SIG-M5 treated with dmso at 0.1 percent for 504 hours (cell line): ENCODE measurements around the gene ATP1B1.

Source experiments
- DNase-seq: peaks from one replicate; lab custom pipeline; 2025; ENCODE audit not compliant: unreplicated experiment; lab: John Stamatoyannopoulos, UW

Gene ATP1B1

DNA sequence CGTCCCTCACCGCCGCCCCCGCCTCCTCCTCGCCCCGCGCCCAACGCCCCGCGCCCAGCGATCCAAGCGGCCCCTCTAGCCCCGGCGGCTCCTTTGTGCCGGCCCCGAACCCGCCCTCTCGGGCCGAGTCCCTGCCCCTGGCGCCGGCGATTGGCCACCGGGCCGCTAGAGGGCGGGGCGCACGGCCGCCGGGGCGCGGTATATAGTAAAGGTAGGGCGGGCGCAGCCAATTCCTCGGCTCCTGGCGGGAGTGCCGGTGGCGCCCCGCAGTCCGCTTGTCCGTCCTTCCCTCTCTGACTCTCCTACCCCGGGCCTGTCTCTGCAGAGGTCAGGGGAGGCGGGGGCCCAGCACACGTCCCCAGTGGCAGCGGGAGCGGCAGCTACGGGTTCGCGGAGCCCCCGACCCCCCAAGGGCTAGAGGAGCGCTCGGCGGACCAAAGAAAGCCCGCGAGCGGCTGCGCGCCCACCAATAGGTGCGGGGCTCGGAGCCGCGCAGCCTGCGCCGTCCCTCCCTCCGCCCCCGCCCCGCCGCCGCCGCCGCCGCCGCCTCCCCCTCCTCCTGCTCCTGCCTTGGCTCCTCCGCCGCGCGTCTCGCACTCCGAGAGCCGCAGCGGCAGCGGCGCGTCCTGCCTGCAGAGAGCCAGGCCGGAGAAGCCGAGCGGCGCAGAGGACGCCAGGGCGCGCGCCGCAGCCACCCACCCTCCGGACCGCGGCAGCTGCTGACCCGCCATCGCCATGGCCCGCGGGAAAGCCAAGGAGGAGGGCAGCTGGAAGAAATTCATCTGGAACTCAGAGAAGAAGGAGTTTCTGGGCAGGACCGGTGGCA, at the start of gene ATP1B1:
TSS of gene ATP1B1 (plus strand) at position 596 of the 826 bp plus-strand sequence. CDS start at position 736, 140 bp downstream.
- peak; percentile 78 for DNase-seq

DNA sequence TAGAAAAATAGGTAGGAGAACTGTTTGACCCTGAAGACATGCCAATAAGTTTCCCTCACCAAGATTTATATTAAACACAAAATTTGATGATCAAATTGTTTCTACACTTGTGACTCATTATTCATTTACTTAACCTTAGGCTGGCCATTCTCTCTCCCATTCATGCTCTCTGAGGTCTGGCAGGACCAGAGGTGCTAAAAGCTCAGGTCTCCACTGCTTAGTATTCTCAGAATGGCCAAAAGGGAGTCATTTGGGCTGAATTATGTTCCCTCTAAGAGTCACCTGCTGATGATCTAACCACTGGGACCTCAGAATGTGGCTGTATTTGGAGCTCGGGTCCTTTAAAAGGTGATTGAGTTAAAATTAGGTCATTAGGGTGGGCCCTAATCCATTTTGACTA, 47.1 kb upstream of the ATP1B1 start:
- DNase-seq: no peak

DNA sequence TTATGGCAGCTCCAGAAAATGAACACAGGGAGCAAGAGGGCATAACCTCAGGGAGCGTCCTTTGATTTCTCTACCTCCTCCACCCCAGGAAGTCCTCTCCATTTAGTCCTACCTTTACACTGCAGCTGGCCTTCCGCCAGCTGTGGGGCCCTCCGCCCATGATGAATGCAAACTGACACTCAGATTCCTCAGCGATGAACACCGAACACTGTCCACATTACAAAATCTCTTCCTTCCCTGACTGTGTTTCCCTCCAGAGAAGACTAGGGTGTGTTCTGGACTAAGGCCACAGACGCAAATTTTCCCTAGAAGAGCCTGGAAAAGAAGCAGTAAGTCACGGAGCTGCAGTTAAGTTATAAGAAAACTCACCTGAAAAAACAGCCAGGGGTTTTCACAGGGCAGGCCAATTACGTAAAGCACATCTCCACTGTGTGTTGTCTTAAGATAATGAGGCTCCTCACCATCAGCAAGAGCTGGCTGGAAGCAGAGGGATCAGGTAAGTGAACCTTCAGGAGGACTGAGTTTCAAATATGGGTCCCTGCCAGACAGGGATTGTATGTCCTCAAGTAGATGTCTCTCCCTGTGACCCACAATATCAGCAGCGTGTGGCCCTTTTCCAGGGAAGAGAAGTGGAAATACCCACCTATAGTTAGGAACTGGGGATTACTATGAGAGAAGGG, 46.3 kb upstream of the ATP1B1 start:
- DNase-seq: no peak

DNA sequence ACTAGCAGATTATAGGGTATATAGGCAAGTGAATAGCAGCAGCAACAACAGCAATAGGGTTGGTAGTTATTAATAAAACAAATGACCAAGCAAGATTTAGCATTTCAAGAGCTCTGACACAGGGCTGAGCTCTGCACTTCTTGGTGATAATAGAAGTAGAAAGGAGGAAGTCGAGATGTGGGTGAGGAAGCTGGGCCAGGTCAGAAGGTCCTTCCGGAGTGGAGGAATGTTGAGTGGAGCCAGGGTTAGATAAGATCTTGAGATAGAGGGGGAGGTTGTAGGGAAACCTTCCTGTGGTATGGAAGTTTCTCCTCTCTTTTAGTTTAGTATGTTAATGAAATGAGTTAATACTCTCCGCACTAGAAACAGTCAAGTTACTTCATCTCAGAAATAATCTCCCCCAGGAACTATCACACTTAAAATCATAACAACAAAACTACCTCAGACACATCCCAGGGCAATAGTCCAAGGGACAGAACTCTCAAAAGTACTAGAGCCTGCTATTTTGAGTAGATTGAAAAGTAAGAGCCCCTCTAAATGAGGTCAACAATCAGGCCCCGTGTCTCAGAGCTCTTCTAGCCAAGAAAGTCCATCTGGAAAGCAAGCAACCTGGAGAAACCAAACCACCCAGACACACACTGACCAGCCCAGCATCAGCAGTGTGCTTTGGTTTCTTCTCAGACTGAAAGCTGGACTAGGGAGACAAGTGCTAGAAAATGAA, 45.4 kb upstream of the ATP1B1 start:
- no peak for DNase-seq

DNA sequence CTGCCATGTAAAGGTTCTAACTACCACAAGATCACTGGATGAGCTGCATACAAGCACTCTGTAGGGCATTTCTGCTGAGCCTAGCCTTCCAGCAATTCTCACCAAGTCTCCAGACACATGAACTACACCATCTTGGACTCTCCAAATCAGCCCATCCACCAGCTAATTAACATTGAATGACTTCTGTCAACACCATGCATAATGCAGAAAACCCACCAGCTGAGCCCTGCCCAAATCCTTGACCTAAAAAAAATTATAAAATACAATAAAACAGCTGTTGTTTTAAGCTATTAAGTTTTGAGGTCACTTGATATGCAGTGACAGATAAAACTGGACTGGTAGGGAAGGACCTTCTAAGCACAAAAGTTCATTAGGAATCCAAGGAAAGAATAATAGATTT, 44.3 kb upstream of the ATP1B1 start:
- no peak for DNase-seq

DNA sequence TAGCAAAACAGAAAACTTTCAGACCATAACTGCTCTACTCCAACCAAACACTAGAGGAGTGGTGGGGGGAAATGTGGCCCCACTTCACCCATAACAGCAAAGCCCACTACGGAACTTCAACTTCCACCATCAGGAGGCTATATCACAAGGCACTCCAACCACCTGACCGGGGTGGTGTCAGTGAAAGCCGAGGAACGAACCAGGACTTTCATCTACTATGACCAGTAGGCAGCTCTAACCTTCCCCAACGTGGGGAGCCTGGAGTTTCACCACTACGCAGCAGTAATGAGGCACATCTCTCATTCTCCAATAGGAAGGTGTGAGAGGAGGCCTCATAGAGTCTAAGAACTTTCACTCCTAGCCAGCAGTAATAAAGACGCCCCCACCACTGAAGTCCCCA, 42.4 kb upstream of the ATP1B1 start:
- DNase-seq: no peak

DNA sequence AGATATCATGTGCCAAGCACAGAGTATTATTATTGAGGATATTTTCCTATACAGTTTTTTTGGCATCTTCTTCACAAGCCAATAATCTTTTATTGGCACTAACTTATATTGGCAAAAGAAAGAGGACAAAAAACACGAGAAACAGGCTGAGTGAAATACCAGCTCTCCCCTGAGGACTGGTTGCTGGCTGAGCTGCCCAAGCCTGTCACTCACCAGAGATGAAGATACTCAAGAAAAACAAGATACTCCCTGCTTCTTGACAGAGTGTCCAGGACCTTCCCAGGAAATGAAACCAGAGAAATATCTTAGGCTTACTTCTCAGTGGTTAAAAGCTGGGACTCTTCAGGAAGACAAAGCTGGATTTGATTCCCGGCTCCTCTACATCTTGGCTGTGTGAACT, 35.9 kb upstream of the ATP1B1 start:
- no peak for DNase-seq

DNA sequence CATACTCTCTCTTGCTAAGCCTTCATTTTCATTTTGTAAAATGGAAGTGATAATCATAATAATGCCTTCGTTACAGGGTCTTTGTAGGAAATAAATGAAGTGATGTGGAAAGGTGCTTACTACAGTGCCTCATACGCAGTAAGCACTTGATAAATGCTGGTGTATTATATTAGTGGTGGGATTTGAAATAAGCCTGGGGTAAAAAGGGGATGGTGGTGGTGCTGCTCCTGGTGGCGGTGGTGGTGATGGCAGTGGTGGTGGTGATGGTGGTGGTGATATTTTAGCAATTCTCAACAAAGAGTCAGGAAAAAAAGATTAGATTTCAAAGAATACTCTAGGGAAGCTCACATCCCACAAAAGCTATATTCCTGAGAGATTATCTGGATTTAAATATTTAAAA, 35.5 kb upstream of the ATP1B1 start:
- no peak for DNase-seq

DNA sequence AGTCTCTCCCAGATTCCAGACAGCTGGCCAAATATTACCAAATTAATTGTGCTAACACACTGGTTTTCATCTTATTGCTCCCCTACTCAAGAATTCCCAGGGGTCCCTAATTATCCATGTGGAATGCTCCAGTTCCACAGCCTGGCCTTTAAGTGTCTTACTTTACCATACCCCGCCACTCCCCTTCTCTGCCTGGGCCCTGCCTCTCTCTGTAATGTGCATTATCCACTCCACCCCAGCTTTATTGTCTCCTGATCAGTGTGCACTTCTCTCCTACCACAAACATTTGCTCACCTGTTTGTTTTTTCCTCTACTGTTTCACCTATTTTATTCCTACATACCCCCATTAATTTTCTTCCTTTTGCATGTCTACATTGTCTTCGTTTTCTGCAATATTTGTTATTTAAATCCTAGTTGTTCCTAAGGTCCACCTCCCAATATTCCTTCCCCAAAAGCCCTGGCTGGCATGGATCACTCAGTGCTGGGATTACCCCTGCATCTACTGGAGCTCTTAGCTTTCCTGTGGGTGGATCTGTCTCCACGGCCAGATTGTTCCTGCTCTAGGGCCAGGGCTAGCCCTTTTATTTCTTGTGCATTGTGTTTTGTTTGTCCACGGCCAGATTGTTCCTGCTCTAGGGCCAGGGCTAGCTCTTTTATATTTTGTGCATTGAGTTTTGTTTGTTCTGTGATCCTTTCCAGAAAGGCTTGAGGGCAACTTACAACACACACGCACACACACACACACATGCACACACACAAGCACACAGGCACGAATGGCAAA, 33.4 kb upstream of the ATP1B1 start:
- no peak for DNase-seq

DNA sequence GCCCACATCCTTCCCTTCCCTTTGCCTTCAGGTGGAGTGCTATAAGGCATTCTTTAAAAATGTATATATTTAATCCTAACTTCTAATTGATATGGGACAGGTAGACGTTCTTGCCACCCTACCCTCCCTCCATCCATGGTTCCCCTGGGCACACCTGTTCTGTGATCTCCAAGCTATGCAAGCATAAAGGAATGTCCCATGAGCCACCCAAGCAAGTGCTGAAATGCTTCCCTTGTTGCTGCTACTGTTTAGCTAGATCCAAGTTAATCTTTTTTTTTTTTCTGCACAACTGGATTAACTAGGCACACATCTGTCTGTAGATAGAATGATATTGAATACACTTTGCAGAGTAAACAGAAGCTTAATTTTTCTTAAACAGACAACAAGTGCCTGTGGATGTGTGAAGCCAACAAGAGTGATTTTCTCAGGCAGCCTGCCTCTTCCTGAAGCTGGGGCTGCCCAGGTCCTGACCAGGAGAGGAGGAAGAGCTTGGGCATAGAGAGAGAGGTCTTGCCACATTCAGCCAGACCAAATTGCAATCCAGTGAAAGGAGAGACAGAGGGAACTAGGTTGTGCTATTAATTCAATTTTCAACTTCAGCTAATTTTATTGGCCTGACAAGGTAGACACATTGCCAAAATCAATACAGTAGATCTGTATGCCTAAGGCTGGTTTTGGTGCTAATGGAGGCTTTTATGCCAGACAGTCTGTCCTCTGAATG, 28.2 kb upstream of the ATP1B1 start:
- no peak for DNase-seq

DNA sequence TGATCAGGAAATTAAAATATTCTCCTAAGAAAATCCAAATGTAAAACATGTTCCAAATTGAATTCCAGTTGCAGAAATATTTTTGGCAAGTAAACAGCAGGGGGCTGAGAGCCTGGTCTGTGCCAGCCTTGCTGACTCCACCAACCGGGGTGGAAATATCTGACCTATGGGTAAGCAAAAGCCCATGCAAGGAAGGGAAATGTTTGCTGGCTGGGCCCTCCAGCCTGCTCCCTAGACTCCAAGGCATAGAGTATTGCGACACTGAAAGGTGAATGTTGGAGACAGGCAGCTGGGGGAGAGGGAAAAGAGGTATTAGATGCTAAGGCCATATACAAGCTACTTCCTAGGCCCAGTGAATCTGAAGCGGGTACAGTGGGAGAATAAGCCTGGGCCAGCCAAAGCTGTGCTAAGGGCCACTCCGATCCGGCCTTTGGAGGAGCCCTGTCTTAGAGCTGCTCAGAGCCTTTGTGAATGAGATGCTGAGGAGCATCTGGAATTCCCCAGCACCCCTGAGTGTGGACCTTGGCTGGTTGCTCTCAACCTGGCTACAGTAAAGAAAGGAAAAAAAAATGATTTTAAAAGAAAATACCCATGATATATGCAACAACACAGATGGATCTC, 24.9 kb upstream of the ATP1B1 start:
- DNase-seq: no peak

DNA sequence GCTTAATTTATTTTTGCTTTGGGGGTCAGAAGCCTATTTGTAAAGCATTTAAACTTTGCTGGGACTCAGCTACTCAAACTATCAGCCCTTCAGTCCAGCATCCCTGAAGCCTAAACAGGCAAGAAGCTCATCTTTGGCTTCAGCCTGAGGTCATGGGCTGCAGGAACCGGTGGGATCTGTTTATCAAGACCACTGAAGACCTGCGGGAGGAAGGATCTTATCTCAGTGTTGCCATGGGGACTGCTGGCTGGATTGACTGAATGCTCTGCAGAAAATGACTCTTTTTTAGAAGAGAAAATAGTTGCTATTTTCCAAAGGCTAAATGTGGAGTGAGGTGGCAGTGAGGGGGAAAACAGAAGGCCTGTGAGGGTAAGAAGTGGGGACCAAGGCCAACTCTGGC, 20.6 kb upstream of the ATP1B1 start:
- no peak for DNase-seq

DNA sequence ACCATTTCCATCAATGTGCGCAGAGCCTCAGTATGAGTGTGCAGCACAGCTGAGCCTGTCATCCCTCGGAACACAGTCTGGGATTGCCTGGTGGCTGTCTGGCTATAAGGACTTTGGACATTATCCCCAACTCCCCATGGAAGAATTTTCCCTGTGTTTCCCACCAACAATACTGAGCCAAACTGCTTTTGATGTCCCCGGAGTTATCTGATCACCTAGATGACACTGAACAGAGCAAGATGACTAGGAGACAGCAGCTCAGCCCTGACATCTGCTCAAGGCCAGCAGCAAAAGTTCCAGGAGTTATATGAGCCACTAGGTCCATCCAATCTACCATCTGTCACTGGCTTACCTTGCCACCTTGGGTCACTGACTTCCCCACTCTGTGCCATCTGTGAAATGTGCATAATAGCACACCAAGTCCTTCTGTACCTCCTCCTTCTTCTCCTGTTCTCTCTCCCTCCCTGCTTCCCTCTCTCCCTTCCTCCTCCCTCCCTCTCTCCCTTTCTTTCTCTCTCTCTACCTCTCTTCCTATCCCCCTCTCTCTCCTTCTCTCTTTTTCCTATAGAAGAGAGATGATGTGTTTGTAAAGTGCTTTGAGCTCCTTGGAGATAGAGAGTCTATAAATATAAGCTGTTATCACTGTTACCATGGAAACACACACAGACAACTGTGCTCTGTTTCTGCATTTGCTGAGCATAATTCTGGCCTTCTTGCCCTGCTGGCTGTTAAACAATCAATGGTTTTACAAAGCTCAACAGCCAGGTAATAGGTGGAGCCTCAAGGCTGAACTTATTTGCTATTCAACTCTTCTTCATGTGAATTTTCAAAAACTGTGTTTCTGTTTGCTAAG, 19.7 kb upstream of the ATP1B1 start:
- DNase-seq: no peak

DNA sequence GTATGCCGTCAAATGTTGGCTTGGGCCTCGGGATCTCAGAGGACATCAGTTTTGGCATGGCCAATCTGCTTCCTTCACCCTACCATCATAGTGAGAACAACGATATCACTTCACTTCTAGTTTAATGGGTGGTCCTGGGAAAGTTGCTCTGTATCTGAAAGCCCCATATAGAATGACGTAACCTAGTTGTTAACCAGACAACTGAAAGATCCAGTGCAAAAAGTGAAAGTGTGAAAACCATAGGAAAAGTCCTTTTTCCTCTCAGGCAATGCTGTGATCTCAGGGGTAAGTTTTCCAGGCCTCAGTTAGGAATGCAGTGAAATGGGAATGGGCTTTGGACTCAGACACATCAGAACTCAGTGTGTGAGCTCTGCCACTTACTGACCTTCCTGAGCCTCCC, 18.6 kb upstream of the ATP1B1 start:
- DNase-seq: no peak

DNA sequence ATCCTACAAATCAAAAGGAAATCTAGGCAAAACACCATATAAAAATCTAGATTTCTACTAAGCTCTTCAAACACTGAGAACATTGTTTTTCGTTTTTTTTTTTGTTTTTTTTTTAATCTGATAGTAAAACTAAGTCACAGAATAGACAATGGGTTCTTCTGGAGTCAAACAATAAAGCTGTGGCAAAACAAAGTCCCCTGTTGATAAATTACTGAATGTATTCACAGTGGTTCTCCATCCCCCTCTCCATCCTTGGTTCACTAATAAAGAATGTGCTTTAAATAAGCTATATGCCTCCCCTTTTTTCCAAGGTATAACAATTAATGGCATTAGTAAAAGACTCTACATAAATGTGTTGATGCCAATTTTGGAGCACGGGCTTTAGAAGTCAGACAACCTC, 16.7 kb upstream of the ATP1B1 start:
- no peak for DNase-seq

DNA sequence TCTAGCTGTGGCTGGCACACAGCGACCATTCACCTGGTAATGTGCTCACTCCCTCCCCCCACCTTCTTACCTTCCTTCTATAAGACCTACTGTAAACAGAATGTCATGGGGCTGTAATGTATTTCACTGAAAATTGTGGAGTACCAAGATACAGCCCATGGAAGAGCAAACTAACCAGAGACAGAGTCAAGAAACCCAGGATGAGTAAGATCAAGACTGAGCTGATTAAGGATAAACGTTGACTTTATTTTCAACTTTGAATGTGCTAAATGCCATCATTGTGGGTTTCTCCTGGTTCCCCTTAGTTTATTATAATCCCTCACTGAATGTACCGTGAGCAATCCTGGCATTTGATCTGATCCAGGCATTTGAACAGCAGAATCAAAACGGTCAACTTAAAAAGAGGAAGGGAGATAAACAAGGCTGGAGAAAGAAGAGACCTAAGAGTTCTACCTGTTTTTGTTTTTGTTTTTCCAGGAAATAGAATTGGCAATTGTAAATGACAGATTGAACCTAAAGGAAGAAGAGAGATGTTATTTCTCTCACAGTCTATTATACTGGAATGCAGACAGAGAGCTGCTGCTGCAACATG, 16.1 kb upstream of the ATP1B1 start:
- DNase-seq: no peak

DNA sequence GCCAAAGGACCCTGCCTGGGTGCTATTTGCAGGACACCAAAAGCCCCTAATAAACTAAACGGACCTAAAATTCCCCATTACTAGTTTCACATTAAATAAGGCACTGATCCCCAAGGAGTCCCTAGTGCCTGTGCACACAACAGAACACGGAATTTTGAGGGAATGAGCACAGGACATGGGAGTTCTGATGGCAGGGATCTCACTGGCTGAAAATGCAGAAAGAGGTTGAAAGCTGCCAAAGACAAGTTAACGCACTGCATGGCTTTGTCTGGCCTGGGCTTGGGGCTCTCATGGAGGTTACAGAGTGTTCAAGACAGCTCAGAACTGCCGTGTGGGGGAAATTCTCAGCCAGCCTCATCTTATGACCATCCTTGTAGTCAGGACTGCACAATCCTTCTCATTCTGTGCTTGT, 15.6 kb upstream of the ATP1B1 start:
- no peak for DNase-seq

DNA sequence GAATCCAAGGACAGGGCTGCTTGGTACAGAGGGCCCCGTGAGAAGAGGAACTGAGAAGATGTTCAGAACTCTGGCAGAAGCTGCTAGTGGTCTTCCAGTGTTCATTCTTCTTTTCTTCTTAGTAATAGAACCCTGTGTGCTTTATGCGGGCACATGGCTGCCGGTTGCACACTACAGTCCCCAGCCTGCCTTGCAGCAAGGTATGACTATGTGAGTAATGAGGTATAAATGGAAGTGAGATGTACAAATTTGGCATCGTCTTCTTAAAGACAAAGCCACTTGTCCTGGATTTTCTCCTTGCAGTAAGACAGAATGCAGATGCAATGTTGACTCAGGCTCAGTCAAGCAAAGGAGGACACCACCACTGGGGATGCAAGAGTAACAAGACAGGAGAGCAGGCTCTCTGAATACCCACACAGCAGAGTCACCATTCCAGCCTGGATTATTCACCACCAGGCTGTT, 15.0 kb upstream of the ATP1B1 start:
- DNase-seq: no peak

DNA sequence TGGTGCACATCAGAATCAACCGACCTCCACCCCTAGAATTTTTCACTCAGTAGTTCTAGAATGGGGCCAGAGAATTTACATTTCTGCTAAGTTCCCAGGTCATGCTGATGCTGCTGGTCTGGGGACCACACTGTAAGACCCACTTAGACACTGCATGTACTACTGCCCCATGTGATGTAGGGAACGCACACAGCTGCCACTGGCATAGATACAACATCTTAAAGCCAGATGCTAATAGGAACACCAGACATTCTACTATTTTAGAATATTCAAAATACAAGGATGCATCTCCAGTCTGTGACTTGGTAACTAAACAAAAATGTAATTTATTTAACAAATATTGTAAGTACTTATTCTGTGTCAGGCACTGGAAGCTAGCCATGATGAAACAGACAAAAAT, 14.1 kb upstream of the ATP1B1 start:
- DNase-seq: no peak
